ENCODE measurements around the gene DPP10.

The DPP10 gene

GRCh38 chr2:115163572-115163971, 721.1 kb downstream of the DPP10 start:
- no peak for DNase-seq

- no peak for DNase-seq
Observed at GRCh38 chr2:115165529-115166109, 723.2 kb downstream of the DPP10 start.

GRCh38 chr2:115168457-115168856, 726.0 kb downstream of the DPP10 start:
- no peak for DNase-seq

GRCh38 chr2:115169814-115170213, 727.4 kb downstream of the DPP10 start:
- DNase-seq = no peak

GRCh38 chr2:115171751-115172150, 729.3 kb downstream of the DPP10 start:
- DNase-seq = no peak

- no peak for DNase-seq
Observed at GRCh38 chr2:115174651-115175050, 732.2 kb downstream of the DPP10 start.

GRCh38 chr2:115183144-115183543, 740.7 kb downstream of the DPP10 start:
- DNase-seq = no peak

GRCh38 chr2:115190459-115190858, 748.0 kb downstream of the DPP10 start:
- no peak for DNase-seq

- DNase-seq = no peak
Observed at GRCh38 chr2:115194623-115195022, 752.2 kb downstream of the DPP10 start.

- no peak for DNase-seq
Observed at GRCh38 chr2:115196587-115196986, 754.1 kb downstream of the DPP10 start.

- no peak for DNase-seq
Observed at GRCh38 chr2:115199966-115200365, 757.5 kb downstream of the DPP10 start.

GRCh38 chr2:115201386-115201785, 758.9 kb downstream of the DPP10 start:
- DNase-seq = no peak

- DNase-seq = no peak
Observed at GRCh38 chr2:115208493-115209164, 766.2 kb downstream of the DPP10 start.

GRCh38 chr2:115214050-115214449, 771.6 kb downstream of the DPP10 start:
- no peak for DNase-seq

- DNase-seq = no peak
Observed at GRCh38 chr2:115219296-115219695, 776.9 kb downstream of the DPP10 start.

GRCh38 chr2:115234186-115234585, 791.7 kb downstream of the DPP10 start:
- DNase-seq = no peak

- no peak for DNase-seq
Observed at GRCh38 chr2:115234737-115235136, 792.3 kb downstream of the DPP10 start.

- peak; percentile 34 for DNase-seq
Observed at GRCh38 chr2:115248066-115248465, 805.6 kb downstream of the DPP10 start.

- no peak for DNase-seq
Observed at GRCh38 chr2:115277366-115277765, 834.9 kb downstream of the DPP10 start.

GRCh38 chr2:115285416-115285815, 843.0 kb downstream of the DPP10 start:
- DNase-seq = no peak

- DNase-seq = no peak
Observed at GRCh38 chr2:115290478-115290877, 848.0 kb downstream of the DPP10 start.

GRCh38 chr2:115292742-115293141, 850.3 kb downstream of the DPP10 start:
- DNase-seq = no peak

- no peak for DNase-seq
Observed at GRCh38 chr2:115294999-115295398, 852.6 kb downstream of the DPP10 start.

- DNase-seq = no peak
Observed at GRCh38 chr2:115297056-115297455, 854.6 kb downstream of the DPP10 start.

GRCh38 chr2:115299199-115299598, 856.8 kb downstream of the DPP10 start:
- DNase-seq = no peak

All from right hindlimb (tissue), 1 donor.